Activated T-helper 2 cell treated with anti-CD3 and anti-CD28 coated beads, Interferon-gamma antibody, Interleukin-2, Interleukin-4, amounts not matched to agents 10 μg/mL and 5 μg/mL and 100 μg/mL, durations not matched to agents 14 hours and 24 hours and 36 hours (primary cell): ENCODE measurements around the gene RGS9. TPM values are rescaled to one million over a fixed set of nuclear protein-coding genes. Genes with fewer than 3 reads are reported as not detected.

Source experiments
- DNase-seq: peaks from one replicate; pipeline ENCODE4 v3.0.0; 2021; ENCODE audit warnings: low spot score
- H3K27ac Mint-ChIP-seq: one replicate; pipeline ENCODE4 v1.8.0; 2021; ENCODE audit warnings: mixed read lengths
- H3K27me3 Mint-ChIP-seq: one replicate; pipeline ENCODE4 v1.8.0; 2021; ENCODE audit warnings: low read depth, mixed read lengths
- H3K36me3 Mint-ChIP-seq: one replicate; pipeline ENCODE4 v1.8.0; 2021; ENCODE audit warnings: low read depth, mixed read lengths
- H3K4me1 Mint-ChIP-seq: one replicate; pipeline ENCODE4 v1.8.0; 2021; ENCODE audit warnings: low read depth, mixed read lengths
- H3K4me3 Mint-ChIP-seq: one replicate; pipeline ENCODE4 v1.8.0; 2021; ENCODE audit warnings: low read depth, mild to moderate bottlenecking, moderate library complexity, mixed read lengths
- H3K9me3 Mint-ChIP-seq: one replicate; pipeline ENCODE4 v1.8.0; 2021; ENCODE audit warnings: mixed read lengths
- intact Hi-C: fragments of 100-400 bp; cut with micrococcal nuclease; formaldehyde crosslinking; loops from one replicate; pipeline ENCODE4 v1.15.1; 2023
- total RNA-seq: library from RNA; stranded (reverse); gene quantifications from 2 replicates; pipeline ENCODE4 v1.2.3, GENCODE V29; 2022

RGS9 gene
- total RNA-seq, 1 donor from 2014 or later = 16.1 TPM

- Mint-ChIP-seq H3K27ac (peak overlapping the region; percentile 96), H3K36me3 (peaks cover 34% of the 10 kb centered on the region), H3K9me3 (peaks cover 6% of the 10 kb centered on the region), H3K27me3 (no peaks in the 10 kb centered on the region), H3K4me3 (no peak overlapping the region), H3K4me1 (peaks cover 75% of the 10 kb centered on the region)
- no peak for DNase-seq
- intact Hi-C loops = no loop called here
These were observed 45.1 kb downstream of the RGS9 start for GRCh38 chr17:65182233-65182632.

GRCh38 chr17:65183736-65184135 lies 46.6 kb downstream of the RGS9 start:
- Mint-ChIP-seq H3K27ac (peak overlapping the region; percentile 51), H3K27me3 (no peaks in the 10 kb centered on the region), H3K4me1 (peaks cover 63% of the 10 kb centered on the region), H3K9me3 (no peaks in the 10 kb centered on the region), H3K36me3 (peaks cover 30% of the 10 kb centered on the region), H3K4me3 (no peak overlapping the region)
- intact Hi-C loops = no loop called here
- DNase-seq = no peak

- peaks cover 57% of the 10 kb centered on the region for H3K4me1 Mint-ChIP-seq
- no peaks in the 10 kb centered on the region for H3K9me3 Mint-ChIP-seq
- H3K27me3 Mint-ChIP-seq = no peaks in the 10 kb centered on the region
- H3K4me3 Mint-ChIP-seq = no peak overlapping the region
- H3K36me3 Mint-ChIP-seq = peaks cover 34% of the 10 kb centered on the region
- peak overlapping the region; percentile 71 for H3K27ac Mint-ChIP-seq
- DNase-seq = no peak
- intact Hi-C loops = no loop called here
These were observed 47.2 kb downstream of the RGS9 start for GRCh38 chr17:65184235-65184959.

- H3K36me3 Mint-ChIP-seq = peaks cover 34% of the 10 kb centered on the region
- peaks cover 50% of the 10 kb centered on the region for H3K4me1 Mint-ChIP-seq
- peak overlapping the region; percentile 71 for H3K27ac Mint-ChIP-seq
- intact Hi-C loops = no loop called here
- H3K9me3 Mint-ChIP-seq = no peaks in the 10 kb centered on the region
- no peak overlapping the region for H3K4me3 Mint-ChIP-seq
- DNase-seq = no peak
- no peaks in the 10 kb centered on the region for H3K27me3 Mint-ChIP-seq
These were observed 47.9 kb downstream of the RGS9 start for GRCh38 chr17:65185062-65185461.

- intact Hi-C loops = no loop called here
- Mint-ChIP-seq H3K4me1 (peaks cover 45% of the 10 kb centered on the region), H3K27ac (no peak overlapping the region), H3K27me3 (no peaks in the 10 kb centered on the region), H3K9me3 (no peaks in the 10 kb centered on the region), H3K4me3 (no peak overlapping the region), H3K36me3 (peaks cover 40% of the 10 kb centered on the region)
- no peak for DNase-seq
These were observed 48.7 kb downstream of the RGS9 start for GRCh38 chr17:65185668-65186382.

GRCh38 chr17:65190467-65191097 lies 53.4 kb downstream of the RGS9 start:
- Mint-ChIP-seq H3K9me3 (no peaks in the 10 kb centered on the region), H3K4me3 (no peak overlapping the region), H3K36me3 (peaks cover 50% of the 10 kb centered on the region), H3K27ac (no peak overlapping the region), H3K4me1 (peaks cover 41% of the 10 kb centered on the region), H3K27me3 (no peaks in the 10 kb centered on the region)
- DNase-seq = no peak
- intact Hi-C loops = loop anchor here (10.0 kb wide), 1 partner anchor 416 kb away; no protein-coding TSS in a partner anchor

GRCh38 chr17:65191811-65192740 lies 54.9 kb downstream of the RGS9 start:
- Mint-ChIP-seq H3K4me1 (peaks cover 53% of the 10 kb centered on the region), H3K27ac (peak overlapping the region; percentile 81), H3K4me3 (peak overlapping the region; percentile 13), H3K27me3 (no peaks in the 10 kb centered on the region), H3K9me3 (no peaks in the 10 kb centered on the region), H3K36me3 (peaks cover 51% of the 10 kb centered on the region)
- no peak for DNase-seq
- intact Hi-C loops = loop anchor here (1.0 to 10.0 kb wide), 2 partner anchors 11 to 417 kb away; no protein-coding TSS in a partner anchor

- Mint-ChIP-seq H3K9me3 (no peaks in the 10 kb centered on the region), H3K4me1 (peaks cover 61% of the 10 kb centered on the region), H3K27ac (peak overlapping the region; percentile 38), H3K4me3 (no peak overlapping the region), H3K27me3 (no peaks in the 10 kb centered on the region), H3K36me3 (peaks cover 50% of the 10 kb centered on the region)
- intact Hi-C loops = loop anchor here (10.0 kb wide), 1 partner anchor 419 kb away; no protein-coding TSS in a partner anchor
- no peak for DNase-seq
These were observed 56.1 kb downstream of the RGS9 start for GRCh38 chr17:65193305-65193704.

GRCh38 chr17:65193716-65194293 lies 56.6 kb downstream of the RGS9 start:
- no peak for DNase-seq
- Mint-ChIP-seq H3K4me1 (peaks cover 66% of the 10 kb centered on the region), H3K27ac (peak overlapping the region; percentile 38), H3K36me3 (peaks cover 50% of the 10 kb centered on the region), H3K27me3 (no peaks in the 10 kb centered on the region), H3K4me3 (no peak overlapping the region), H3K9me3 (no peaks in the 10 kb centered on the region)
- intact Hi-C loops = loop anchor here (2.0 to 10.0 kb wide), 2 partner anchors 39 to 419 kb away; no protein-coding TSS in a partner anchor

- no peak overlapping the region for H3K4me3 Mint-ChIP-seq
- no peaks in the 10 kb centered on the region for H3K9me3 Mint-ChIP-seq
- H3K36me3 Mint-ChIP-seq = peaks cover 46% of the 10 kb centered on the region
- intact Hi-C loops = loop anchor here (2.0 to 10.0 kb wide), 4 partner anchors 40 to 420 kb away; no protein-coding TSS in a partner anchor
- H3K27ac Mint-ChIP-seq = peak overlapping the region; percentile 38
- peaks cover 70% of the 10 kb centered on the region for H3K4me1 Mint-ChIP-seq
- no peaks in the 10 kb centered on the region for H3K27me3 Mint-ChIP-seq
- no peak for DNase-seq
These were observed 57.6 kb downstream of the RGS9 start for GRCh38 chr17:65194670-65195334.

GRCh38 chr17:65195716-65196115 lies 58.5 kb downstream of the RGS9 start:
- H3K36me3 Mint-ChIP-seq = peaks cover 41% of the 10 kb centered on the region
- H3K4me3 Mint-ChIP-seq = no peak overlapping the region
- peaks cover 67% of the 10 kb centered on the region for H3K4me1 Mint-ChIP-seq
- DNase-seq = no peak
- intact Hi-C loops = loop anchor here (2.0 to 10.0 kb wide), 4 partner anchors 41 to 421 kb away; no protein-coding TSS in a partner anchor
- H3K27ac Mint-ChIP-seq = no peak overlapping the region
- no peaks in the 10 kb centered on the region for H3K27me3 Mint-ChIP-seq
- no peaks in the 10 kb centered on the region for H3K9me3 Mint-ChIP-seq
